C4-2B (cell line): Measurements from ENCODE around the gene IFI6.

ENCODE experiments used
- ZFX ChIP-seq: fragments of 450-650 bp; IDR thresholded peaks from 2 replicates; pipeline ENCODE4 v1.6.1; 2017
- TF ChIP-seq, protein P1 (sequence below): fragments of 450-650 bp; conservative IDR thresholded peaks from 2 replicates; pipeline ENCODE4 v1.5.1; 2017; ENCODE audit warnings: mild to moderate bottlenecking

DNA sequence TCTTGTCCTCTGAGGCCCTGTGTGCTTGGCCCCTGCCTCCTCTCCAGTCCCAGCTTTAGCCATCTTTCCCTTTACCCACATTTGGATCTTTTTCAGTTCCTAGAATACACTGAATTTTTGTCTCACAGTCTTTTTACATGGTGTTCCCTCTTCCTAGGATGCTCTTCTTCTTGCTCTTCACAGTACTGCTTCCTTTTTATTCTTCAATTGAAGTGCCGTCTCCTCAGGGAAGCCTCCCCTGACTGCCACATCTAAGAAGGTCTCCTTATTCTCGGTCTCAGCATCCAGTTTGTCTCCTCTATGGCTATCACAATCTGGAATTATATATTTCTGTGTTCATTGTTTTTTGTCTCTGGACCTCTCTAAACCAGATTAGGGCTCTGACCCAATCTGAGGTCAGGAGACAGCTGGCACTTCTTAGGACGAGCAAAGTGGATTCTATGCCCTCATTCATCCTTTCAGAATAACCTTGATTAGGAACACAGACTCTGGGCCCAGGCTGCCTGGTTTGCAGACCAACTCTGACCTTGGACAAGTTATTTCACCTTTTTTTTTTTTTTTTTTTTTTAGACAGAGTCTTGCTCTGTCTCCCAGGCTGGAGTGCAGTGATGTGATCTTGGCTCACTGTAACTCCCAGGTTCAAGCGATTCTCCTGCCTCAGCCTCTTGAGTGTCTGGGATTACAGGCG, 33.8 kb downstream of the IFI6 start:
- TF ChIP-seq, protein P1, sequence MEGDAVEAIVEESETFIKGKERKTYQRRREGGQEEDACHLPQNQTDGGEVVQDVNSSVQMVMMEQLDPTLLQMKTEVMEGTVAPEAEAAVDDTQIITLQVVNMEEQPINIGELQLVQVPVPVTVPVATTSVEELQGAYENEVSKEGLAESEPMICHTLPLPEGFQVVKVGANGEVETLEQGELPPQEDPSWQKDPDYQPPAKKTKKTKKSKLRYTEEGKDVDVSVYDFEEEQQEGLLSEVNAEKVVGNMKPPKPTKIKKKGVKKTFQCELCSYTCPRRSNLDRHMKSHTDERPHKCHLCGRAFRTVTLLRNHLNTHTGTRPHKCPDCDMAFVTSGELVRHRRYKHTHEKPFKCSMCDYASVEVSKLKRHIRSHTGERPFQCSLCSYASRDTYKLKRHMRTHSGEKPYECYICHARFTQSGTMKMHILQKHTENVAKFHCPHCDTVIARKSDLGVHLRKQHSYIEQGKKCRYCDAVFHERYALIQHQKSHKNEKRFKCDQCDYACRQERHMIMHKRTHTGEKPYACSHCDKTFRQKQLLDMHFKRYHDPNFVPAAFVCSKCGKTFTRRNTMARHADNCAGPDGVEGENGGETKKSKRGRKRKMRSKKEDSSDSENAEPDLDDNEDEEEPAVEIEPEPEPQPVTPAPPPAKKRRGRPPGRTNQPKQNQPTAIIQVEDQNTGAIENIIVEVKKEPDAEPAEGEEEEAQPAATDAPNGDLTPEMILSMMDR, result no peak
- no peak for TF ChIP-seq ZFX
